NCI-H1417 (cell line): Measurements from ENCODE around the gene RERE.

ENCODE experiments used
- DNase-seq, 3 experiments: peaks; one replicate each; lab custom pipeline; 2025; lab: John Stamatoyannopoulos, UW

RERE gene

DNA sequence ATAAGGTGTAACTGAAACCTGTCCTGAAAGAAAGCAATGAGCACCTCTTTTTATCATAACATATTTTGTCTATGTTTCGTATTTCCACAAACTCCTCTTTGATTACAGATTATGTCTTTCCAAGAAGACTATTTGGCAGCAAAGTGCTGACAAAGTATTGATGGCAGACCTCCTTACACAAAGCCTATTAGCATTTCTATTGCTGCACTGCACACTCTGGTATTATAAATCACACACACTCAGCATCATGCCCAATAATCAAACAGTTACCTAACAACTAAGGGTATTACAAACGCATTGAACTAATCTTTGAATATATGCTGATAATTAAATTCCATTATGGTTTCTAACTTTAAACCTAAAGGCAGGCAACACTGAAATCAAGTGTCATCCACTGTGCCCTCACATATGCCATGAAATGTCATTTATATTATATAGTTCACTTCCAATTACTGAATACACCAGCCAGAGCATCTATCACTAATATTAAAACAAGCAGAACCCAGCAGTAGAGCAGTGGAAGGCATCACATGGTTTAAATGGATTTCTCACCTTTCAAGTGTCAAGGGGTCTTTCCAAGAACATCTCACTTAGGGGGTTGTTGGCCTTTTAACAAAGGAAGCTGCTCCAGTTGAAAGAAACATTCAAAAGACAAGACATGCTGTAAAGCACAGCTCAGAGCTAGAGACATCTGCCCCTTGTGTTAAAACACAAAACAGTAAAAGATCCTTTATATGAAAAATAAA is 239.1 kb downstream of the RERE start:
- no peak for DNase-seq

DNA sequence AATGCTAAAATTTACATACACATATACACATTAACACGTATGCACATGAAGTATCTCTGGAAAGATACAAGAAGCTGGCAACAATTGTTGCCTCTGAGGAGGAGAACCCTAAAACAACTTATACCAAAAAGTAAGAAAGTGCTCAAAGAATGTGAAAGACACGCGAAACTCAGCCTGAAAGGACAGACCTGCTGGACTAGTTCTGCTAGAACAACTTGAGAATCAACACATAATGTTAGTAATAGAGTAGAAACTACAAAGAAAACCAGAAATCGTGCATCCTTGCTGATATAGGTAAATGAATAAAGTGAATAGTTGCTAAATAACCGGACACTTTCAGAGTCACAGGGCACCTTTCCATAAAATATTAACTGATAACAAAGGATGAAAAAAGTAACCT is 242.5 kb downstream of the RERE start:
- DNase-seq: no peak

DNA sequence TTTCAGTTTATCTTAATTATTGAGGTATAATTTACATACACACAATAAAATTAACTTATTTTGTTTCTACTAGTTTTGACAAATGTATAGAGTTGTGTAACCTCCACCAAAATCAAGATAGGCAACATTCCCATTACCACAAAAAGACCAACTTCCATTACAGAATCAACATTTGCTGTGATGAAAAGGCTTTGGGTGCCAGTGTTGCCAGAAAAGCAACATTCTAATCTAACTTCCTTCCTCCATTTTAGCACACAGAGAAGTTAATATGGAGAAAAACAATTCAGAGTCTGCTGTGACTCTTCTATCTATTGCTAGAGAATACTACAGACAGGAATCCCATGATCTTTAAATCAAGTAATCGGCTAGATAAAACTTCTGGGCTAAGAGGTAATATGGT is 245.3 kb downstream of the RERE start:
- no peak for DNase-seq

DNA sequence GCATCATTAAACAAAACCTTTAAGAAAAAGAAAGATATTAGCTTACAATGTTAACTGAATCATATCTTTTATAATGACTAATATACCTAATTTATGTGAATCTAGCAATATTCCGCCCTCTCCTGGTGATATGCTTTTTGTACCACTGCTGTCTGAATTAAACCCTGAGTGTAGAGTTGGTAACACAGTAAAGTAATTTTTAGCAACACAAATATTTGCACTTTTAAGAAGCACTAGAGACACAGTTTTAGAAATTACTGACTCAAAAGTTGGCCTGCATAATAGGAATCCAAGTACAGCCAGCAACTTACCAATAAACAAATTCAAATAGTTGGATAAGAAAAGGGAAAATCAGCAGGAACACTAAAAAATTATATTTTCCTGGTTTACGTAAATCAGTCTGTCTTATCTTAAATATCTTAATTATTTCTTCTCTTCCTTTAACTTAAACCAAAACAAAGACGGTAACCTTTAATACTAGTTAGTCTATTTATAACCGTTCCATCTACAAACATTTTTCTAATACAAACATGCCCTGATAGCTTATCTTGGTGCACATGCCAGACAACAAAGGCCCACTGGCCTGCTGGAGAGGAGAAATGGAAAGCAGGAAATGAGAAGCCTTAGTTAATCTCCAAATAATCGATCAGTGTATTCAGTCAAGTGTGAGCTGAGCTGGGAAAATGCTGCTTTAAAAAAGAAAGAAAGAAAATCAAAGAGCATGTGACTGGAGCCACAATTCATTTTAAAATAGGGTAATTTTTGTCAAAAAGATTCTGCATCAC is 246.0 kb downstream of the RERE start:
- DNase-seq: peak in 1 of 3 experiments; percentile 41

DNA sequence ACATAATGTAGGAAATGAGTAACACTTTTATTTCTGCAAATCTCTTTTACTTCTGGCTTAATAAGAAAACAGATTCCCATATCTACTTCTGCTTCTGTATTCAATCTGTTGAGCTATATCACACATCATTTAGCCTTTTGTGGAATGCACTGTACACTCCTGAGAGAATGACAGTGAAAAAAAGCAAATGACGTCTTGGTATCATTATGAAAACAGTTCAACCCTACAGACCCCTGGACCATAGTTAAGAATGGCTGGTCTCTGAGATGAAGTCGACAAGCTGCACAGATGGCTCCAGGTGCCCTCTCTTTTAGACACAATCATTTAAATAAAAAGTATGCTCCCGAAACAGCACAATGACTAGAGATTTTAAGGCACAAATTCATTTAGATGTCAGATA is 247.0 kb downstream of the RERE start:
- DNase-seq: no peak

DNA sequence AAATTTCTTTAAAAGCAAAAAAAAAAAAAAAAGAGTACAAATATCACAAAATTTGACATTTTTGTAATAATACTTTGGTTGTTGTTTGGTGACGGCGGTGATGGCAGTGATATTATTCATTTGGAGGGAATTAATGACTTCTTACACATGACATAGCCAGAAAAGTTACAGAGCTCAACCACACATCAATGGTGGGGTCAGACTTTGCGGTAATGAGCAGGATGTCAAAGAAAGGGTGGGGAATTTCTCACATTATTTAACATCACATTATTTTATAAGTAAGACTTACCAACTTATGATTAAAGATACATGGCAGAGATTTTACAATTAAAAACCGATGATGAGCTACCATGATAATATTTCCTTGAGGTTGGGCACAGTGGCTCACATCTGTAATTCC is 248.2 kb downstream of the RERE start:
- DNase-seq: no peak

DNA sequence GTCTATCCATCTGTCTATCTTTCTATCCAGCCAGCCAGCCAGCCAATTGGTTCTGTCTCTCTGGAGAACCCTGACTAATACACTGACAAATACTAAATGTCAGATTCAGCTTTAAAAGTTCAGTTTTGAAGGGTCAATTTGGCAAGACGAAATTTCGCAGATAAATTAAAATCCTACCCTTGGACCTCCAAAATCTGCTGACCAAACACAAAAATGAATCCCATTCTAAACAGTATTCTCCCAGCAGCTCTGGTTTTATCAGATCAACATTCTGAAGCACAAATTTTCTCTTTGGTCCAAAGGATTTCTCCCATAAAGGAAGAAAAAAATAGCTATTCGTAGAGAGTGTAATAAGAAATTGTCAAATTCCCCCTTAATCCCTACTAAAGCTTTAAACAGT is 248.6 kb downstream of the RERE start:
- no peak for DNase-seq

DNA sequence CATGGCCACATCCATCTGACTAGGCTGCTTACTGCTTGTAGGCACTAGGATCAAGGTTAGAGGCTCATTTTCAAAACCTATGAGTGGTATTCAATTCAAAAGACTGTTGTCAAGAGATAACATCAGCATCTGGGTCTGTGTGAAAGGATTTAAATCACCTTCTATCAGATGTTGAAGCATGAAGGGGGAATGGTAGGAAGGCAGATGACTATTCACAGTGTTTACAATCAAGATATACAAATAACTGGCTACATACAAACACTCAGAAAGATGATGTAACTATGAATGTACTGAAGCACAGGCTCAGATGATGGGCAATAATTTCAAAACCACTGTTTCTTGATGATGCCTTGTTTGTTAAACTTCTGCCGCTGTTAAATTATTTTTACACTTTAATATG is 250.3 kb downstream of the RERE start:
- DNase-seq: no peak

DNA sequence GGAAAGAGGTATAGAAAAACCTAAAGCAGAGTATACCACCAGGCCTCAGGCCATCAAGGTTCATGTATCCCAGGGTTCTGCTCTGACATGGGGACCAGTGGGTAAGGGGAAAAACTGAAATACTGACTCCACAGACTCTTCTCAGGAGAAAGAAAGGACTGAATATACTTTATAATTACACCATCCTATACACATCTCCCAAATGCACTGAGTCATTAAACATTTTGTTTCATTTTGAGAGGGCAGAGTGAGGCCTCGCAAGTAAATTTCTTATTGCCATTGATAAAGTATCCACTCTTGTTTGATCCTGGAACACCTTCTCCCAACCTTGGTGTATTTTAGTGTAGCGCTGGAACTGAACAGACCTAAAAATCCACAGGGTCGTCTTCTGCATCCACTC is 251.6 kb downstream of the RERE start:
- no peak for DNase-seq

DNA sequence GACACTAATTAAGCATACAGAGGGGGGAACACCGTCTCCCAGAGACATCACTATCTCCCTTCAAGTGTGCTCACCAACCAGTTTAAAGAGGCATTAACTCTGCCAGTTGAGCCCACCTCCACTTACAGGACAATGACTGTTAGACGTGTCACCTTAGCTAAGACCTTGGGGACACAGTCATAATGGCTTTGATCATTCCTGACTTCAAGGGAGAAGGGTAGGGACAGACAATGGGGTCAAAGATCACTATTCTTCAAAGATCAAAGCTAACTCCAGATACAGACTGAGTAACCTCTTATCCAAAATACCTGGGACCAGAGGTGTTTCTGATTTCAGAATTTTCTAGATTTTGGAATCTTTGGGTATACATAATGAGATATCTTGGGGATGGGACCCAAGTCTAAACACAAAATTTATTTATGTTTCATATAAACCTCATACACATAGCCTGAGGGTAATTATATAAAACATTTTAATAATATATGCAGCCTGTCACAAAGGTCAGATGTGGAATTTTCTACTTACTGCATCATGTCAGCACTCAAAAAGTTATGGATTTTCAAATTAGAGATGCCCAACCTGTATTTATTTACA is 253.4 kb downstream of the RERE start:
- DNase-seq: no peak

DNA sequence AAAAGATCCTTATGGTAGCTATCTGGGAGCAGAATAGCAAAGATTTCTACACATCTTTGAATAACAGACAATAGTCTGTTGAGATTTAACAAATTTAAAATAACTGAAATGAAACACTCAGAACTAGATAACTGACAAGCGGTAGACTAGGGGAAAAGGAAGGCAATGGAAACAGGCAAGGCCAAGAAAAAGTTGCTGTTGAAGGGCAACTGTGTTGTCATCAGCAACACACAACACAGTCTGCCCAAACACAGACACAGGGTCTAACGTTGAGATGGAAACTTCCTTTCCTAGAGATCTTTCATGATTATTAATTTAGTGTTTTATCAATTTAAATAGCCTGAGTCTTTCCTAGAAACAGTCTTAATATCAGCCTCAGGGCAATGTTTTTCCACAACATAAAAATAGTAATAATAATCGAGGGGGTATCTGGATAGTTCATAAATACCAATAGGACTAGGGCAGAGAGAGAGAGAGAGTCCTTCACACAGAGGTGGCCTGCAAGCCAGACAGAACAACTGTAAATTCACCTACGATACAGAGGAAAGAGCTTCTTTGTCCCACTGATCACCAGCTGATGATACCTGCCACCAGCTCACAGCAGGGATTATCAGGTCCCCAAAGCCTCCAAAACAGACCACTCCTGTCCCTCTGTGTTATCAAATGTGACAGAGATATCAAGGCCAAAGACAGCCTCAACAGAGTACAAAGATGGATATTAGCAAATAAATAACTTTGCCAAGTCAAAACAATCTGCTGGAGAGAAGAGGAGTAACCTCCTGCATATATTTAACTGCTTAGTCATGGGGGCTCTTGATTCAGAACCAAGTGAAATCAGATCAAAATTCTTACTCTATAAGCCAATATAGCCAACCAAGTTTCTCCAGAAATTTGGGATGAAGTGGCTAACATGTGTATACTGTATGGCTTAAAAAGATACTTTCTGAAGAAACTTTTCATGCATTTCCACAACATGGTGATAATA is 254.3 kb downstream of the RERE start:
- no peak for DNase-seq

DNA sequence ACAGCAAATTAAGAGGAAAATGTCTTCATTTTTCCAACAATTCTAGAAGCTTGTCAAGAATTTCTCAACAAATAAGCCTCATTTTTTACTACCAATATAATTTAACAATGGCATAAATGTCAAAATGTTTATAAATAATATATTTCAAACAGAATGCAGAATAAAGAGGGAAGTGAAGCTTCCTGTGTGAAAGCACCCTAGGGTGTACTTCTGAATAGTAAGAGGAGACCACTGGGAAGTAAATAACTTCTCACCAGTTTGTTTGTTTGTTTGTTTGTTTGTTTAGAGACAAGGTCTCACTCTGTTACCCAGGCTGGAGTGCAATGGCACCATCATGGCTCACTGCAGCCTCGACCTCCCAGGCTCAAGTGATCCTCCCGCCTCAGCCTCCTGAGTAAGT is 255.2 kb downstream of the RERE start:
- DNase-seq: no peak

DNA sequence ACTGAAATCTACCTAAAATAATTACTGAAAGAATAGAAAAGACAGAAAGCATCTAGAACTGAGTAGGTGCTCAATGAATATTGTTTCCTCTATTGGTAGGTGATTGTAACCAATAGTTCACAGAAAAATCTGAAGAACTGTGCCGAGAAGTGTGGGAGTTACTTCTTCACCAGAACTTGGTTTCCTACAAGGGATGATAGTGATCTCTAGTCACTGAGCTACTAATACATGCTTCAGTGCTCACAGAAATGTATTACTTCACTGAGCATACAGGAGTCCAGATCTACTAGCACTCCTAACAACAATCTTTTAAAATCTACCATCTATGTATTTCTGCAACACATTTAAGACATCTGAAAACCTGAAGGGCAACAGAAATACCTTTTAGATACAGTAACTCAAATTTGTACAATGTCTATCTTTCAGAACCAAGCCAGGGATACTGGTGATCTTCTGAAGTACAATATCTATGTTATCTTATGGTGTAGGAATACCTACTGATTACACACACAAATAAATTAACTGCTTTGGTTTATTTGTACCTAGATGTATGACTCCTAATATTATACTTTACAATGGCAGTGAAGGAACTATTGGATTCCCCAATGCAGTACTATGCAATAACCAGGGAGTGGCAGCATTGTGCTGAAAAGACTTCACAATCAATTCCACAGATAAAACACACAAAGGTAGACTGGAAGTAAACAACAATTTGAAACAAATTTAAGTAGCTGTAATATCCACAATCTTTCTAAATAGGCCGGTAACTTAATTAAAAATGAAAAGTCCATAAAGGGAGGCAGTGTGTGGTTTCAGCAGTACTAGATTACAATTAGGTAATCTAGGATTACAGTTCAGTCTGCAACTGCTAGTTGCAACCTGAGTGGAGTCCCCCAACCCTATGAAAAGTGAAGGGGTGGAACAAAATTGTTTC is 256.6 kb downstream of the RERE start:
- peak; percentile 19 to 77 (median 43) for DNase-seq

DNA sequence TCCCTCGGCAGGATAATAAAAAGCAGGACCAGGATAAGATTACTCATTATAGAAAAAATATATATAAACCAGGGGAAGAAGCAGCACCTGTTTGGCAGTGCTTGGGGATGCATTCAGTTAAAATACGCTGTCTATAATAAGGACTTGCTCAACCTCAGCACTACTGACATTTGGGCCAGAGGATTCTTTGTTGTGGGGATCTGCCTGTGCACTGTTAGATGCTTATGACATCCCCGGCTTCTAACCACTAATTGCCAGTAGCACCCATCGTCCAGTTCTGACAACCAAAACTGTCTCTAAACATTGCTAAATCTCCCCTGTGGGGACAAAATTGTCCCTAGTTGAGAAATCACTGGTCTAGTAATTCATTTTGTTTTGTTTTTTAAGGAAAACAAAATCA is 257.4 kb downstream of the RERE start:
- no peak for DNase-seq

DNA sequence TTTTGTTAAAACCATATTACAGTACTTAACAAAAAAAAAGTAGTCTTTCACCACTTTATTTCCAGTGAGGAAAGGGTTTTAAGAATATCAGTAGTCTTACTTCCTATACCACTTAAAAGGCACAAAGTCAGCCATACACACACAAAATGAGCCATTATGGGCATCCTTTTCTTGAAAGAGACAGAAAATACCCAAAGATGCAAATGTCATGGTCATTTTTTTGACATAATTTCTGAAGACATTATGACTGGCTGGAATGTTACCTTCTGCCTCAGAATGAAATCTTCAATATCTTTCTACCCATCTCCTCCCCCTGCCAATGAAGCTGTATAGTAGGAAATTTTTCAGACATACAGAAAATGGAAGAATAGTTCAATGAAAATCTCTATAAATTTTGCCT is 261.9 kb downstream of the RERE start:
- DNase-seq: no peak

DNA sequence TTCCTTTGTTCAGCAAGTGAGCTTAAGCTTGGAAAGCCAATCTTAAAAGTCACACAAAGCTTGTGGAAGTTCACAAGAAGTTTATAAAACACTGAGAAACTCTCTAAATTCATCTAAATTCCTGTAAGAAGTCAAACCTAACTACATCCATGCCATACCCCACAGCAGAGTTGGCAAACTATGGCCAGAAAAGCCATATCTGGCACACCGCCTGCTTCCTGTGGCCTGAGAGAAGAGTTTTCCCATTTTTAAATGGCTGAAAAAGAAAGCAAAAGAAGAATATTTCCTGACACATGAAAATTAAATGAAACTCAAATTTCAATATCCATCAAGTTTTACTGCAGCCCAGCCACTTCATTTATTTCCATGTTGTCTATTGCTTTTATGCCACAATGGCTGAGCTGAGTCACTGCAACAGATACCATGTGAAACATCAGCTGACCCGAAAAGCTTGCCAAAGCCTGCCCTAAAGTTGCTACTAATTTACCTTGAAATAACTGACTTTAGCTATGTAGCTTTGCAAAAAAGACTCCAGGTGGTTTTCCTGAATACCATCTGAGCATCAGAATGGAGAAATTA is 262.4 kb downstream of the RERE start:
- no peak for DNase-seq

DNA sequence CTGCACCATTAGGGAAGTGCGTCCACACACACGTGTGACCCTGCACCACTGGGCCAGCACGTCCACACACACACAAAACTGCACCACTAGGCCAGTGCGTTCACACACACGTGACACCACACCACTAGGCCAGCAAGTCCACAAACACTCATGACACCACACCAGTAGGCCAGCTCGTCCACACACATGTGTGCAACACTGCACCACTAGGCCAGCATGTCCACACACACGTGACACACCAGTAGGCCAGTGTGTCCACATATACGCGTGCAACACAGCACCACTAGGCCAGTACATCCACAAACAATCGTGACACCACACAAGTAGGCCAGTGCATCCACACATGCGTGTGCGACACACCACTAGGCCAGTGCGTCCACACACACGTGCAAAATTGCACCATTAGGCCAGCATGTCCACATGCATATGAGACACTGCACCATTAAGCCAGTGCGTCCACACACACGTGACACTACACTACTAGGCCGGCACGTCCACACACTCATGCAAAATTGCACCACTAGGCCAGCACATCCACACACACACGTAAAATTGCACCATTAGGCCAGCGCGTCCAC is 264.5 kb downstream of the RERE start:
- DNase-seq: no peak

DNA sequence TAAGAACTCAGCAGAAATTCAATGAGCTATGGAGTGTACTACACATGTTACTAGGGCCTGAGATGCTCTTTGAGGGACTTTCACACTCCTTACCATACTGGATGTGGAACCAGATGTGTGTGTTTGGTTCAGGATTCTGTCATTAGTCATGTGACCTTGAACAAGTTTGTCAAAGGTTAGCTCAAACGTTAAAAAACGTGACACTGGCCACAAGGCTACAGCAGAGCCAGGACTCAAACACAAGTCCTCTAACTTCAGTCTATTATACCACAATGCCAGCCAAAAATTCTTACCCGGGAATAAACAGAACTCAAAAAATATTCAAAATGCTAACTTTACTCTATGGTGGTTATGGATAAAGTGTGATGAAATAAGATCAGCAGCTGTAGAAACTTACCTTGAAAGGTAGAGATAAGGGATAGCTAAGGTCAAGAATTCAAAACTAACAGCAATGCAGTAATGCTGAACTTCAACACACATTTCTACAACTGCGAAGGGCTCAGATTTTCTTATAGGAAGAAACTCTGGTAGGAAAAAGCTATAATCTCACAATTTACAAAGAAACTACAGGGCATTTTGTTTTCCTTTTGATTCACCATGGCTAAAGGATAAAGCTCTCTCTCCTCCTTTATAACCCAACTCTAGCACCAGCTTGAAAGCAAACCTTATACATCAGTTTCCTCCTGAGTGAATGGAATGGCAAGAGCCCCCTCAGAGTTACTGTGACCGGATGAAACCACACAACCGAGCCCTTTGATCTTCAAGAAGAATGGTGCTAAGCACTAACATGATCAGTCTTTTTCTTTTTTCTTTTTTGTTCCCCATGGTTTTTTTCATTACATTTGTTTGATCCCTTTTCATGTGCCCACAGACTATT is 265.6 kb downstream of the RERE start:
- DNase-seq: no peak

DNA sequence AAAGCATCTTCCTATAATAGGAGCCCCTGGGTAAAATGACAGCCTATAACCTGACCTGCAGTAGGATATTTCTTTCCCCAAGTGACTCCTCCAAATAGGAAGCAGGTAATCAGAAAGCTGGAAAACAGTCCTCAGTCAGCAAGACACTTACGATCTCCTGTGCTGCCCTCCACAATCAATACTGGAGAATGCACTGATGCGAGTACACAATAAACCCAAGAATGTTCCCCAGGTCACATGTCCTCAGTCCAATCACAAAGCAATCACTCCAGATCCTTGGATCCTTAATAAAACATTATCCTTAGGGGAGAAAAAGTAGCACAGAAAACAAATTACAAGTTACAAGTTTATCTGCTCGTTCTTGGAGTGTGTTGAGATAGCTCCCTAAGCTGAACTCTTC is 266.4 kb downstream of the RERE start:
- DNase-seq: no peak
